Stimulated activated CD4-positive, alpha-beta T cell treated with anti-CD3 and anti-CD28 coated beads, Interleukin-15, amount 100 ng/mL, for 1 hour (primary cell): ENCODE measurements around the gene ALG12.
"Not testable (repeated sequence)": the region's sequence is repeated elsewhere in the genome, so short reads cannot be mapped to it uniquely, and the experiment has no call there.

Experiments
- DNase-seq, 2 donors: peaks; one replicate each; pipeline ENCODE4 v3.0.0-alpha.2; 2020; ENCODE audit warnings: low read depth in 1 of 2, low spot score in 1 of 2

Gene ALG12

GRCh38 chr22:49946612-49947295 is 28.5 kb upstream of the ALG12 start:
- no peak for DNase-seq

DNA sequence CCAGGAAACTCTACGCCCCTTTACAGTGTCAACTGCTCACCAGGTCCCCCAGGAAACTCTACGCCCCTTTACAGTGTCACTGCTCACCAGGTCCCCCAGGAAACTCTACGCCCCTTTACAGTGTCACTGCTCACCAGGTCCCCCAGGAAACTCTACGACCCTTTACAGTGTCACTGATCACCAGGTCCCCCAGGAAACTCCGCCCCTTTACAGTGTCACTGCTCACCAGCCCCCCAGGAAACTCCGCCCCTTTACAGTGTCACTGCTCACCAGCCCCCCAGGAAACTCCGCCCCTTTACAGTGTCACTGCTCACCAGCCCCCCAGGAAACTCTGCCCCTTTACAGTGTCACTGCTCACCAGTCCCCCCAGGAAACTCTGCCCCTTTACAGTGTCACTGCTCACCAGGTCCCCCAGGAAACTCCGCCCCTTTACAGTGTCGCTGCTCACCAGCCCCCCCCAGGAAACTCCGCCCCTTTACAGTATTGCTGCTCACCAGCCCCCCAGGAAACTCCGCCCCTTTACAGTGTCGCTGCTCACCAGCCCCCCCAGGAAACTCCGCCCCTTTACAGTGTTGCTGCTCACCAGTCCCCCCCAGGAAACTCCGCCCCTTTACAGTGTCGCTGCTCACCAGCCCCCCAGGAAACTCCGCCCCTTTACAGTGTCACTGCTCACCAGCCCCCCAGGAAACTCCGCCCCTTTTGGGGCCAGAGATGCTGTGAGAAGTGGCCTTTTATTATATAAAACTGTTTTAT is 27.0 kb upstream of the ALG12 start:
- not testable (repeated sequence) for DNase-seq

GRCh38 chr22:49944399-49944891 is 26.2 kb upstream of the ALG12 start:
- no peak for DNase-seq

GRCh38 chr22:49943771-49944398 is 25.6 kb upstream of the ALG12 start:
- no peak for DNase-seq

- DNase-seq, result no peak
Observed at GRCh38 chr22:49943405-49943765, 25.1 kb upstream of the ALG12 start.

DNA sequence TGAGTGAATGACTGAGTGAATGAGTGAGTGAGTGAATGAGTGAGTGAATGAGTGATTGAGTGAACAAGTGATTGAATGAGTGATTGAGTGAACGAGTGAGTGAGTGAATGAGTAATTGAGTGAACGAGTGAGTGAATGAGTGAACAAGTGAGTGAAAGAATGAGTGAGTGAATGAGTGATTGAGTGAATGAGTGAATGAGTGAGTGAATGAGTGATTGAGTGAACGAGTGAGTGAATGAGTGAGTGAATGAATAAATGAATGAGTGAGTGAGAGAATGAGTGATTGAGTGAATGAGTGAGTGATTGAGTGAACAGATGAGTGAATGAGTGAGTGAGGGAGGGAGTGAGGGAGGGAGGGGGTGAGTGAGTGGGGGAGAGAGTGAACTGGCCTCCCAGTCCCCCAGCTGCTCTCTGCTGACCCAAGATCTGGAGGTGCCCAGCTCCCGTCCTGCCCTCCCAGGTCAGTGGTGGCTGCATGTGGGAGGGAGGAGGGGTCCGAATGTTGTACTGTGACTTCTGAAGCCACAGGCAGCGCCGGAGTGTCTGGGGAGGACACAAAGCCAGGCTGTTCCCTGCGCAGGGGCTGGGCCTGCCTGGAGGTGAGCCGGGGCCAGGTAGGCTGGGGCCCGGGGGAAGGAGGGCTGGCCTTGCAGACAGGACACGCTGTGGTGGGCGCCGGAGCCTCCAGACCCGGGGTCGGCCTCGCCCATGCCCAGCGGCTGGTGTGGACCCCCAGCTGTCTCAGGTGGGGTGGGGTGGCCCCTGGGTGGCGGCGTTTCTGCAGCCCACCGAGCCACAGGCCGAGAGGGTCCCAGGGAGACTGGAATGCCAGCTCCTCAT is 24.5 kb upstream of the ALG12 start:
- no peak for DNase-seq

DNA sequence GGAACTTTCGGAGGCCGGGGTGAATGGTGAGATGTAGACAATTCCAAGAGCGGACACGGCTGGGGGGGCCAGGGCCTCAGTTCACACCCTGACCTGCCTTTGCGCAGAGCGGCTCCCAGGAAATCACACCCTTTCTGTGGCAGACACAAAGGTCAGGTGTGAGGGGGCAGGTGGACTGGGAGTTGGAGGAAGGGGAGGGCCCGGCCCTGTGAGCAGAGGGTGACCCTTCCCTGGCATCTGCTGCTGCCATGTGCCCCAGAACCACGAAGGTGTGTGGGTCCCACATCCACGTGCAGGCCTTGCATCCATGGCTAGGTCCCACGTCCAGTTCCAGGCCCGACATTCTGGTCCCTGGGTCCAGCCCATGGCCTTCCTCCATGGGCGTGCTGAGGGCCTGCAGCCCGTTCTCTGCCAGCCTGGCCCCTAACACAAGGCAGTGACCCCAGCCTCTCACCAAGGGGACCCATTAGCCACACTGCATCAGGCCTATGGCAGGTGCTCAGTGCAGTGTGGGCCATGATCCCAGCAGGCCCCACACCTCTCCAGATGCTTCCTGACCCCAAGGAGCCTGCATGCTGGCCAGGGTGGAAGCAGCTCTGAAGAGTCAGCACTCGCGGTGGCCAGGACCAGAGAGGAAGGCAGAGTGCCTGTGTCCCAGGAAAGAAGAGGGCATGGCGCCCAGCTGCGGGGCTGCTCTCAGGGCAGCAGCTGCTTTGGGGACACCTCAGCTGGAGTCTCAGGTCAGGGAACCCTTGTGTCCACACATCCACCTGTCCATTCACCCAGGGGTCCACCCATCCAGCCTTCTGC is 23.5 kb upstream of the ALG12 start:
- DNase-seq, result no peak

GRCh38 chr22:49938565-49939136 is 20.4 kb upstream of the ALG12 start:
- no peak for DNase-seq

GRCh38 chr22:49937758-49938564 is 19.7 kb upstream of the ALG12 start:
- no peak for DNase-seq

DNA sequence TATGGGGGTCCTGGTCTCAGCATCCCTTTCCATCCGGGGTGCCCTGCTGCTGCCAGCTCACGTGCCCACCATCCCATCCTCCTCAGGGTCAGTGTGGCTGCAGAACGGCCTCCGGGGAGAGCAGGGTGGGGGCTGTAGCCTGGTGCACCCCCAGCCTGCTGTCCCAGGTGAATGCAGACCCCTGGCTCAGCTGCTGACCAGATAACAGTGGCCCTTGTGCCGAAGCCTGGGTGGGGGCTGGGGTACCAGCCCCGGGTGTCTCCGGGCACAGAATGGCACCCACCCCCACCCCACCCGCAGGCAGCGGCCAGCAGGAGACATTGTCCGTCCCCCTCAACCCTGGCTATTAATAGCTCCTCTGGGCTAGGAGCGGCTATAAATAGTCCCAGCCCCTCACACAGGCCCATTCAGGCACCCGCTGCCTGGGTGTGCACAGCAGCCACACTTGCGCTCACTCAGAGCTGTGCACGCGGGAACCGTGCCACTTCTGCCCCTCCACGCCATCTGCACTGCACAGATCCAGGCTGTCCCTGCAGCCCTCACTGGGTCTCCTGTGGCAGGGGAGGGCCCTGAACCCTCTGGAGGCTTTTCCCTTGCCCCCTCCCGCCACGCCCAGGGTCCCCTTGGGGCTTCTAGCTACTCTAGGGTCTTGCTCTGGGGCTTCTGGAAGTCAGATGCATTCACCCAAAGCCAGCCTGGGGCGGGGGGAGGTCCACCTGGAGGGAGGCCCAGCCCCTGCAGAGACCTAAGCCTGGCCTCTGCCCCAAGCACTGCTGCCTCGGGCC is 18.9 kb upstream of the ALG12 start:
- no peak for DNase-seq

GRCh38 chr22:49936018-49936972 is 18.1 kb upstream of the ALG12 start:
- DNase-seq, result peak; percentile 87 to 98

DNA sequence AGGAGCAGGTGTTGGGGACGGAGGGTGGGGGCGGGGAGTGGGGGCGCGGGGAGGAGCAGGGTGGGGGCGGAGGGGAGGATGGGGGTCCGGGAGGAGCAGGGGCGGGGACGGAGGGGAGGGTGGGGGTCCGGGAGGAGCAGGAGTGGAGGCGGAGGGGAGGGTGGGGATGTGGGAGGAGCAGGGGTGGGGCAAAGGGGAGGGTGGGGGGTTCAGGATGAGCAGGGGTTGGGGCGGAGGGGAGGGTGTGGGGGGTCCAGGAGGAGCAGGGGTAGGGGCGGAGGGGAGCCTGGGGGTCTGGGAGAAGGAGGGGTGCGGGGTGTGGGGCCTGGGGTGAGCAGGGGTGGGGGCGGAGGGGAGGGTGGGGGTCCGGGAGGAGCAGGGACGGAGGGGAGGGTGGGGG is 17.3 kb upstream of the ALG12 start:
- DNase-seq, result no peak

- DNase-seq, result peak; percentile 84 to 89
Observed at GRCh38 chr22:49934891-49935557, 16.8 kb upstream of the ALG12 start.

DNA sequence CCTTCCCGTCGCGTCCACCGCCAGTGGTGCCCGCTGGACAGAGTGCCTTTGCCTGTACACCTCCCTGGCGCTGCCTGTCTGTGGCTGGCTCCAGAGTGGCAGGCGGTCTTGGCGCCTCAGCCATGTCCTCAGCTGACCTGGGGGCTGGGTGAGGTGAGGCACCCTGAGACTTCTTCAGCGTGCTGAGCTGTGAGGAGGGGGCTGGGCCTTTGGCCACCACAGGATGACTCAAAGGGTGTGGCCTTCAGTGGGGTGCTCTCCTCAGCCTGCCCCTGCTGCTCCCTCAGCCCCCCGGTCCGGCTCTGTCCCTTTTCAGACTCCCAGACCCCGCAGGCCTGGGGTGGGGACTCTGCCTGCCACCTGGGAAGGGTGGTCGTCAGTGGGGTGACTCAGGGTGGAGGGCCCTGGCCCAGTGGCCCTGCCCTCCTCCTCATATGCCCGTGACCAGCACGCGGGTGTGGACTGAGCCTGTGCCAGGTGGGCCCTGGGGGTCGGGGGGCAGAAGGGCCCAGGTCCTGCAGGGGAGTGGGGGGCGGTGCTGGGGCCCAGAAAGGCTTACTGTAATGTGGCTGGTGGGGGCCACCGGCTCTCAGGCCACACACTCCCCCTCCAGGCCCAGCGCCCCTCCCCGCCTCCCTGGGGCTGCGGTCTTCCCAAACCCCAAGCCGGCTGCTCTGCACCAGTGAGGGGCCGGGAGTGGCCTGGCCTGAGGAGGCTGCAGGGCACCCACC is 16.1 kb upstream of the ALG12 start:
- no peak for DNase-seq

- no peak for DNase-seq
Observed at GRCh38 chr22:49933236-49934159, 15.3 kb upstream of the ALG12 start.
